ENCODE data around the gene SLC20A1. TPM values are rescaled to one million over a fixed set of nuclear protein-coding genes. Genes with fewer than 3 reads are reported as not detected.

SLC20A1 gene
- total and polyA plus RNA-seq, 2 experiments from 2014 or later, result 135 to 191 TPM

GRCh38 chr2:112636605-112637288 lies 9.0 kb upstream of the SLC20A1 start:
- Histone ChIP-seq H3K4me1 (ENCODE audit: insufficient read depth) (peaks cover 35% of the 10 kb centered on the region), H3K4me2 (ENCODE audit: unreplicated experiment) (no peak overlapping the region), H4K20me1 (ENCODE audit: insufficient read depth) (no peaks in the 10 kb centered on the region), H3K36me3 (ENCODE audit: low read depth) (no peaks in the 10 kb centered on the region), H3K9me2 (ENCODE audit: insufficient read depth) (no peaks in the 10 kb centered on the region), H3K9ac (no peak overlapping the region), H3K27me3 (replicated peaks; ENCODE audit: insufficient read depth) (no peaks in the 10 kb centered on the region), H3F3A (ENCODE audit: insufficient read depth) (peaks cover 29% of the 10 kb centered on the region), H3K79me2 (ENCODE audit: insufficient read depth) (no peaks in the 10 kb centered on the region), H2AFZ (no peak overlapping the region), H3K9me3 (ENCODE audit: low read depth) (no peaks in the 10 kb centered on the region), H3K27ac (no peak overlapping the region), H3K4me3 (no peak overlapping the region)
- in situ Hi-C loops (cut with MboI), result no loop called here
- no peak for TF ChIP-seq EZH2 (IDR thresholded peaks at IDR 0.05; ENCODE audit: insufficient read depth, poor library complexity, severe bottlenecking)
- no peak for TF ChIP-seq EZH2phosphoT487 (IDR thresholded peaks at IDR 0.05; ENCODE audit: insufficient read depth, low read depth)
- DNase-seq, result no peak
- 82 to 90% methylated on average over 7 of the region's 7 CpGs for WGBS, 2 experiments (ENCODE audit: low coverage in 1 of 2, low lambda C conversion rate in 2 of 2, missing lambda C conversion rate in 2 of 2)

GRCh38 chr2:112637289-112637660 lies 8.5 kb upstream of the SLC20A1 start:
- DNase-seq, result no peak
- H3K36me3 ChIP-seq (ENCODE audit: low read depth), result no peaks in the 10 kb centered on the region
- H3K9me2 ChIP-seq (ENCODE audit: insufficient read depth), result no peaks in the 10 kb centered on the region
- no peak overlapping the region for H3K4me2 ChIP-seq (ENCODE audit: unreplicated experiment)
- H3K27me3 ChIP-seq (replicated peaks; ENCODE audit: insufficient read depth), result no peaks in the 10 kb centered on the region
- H3K4me1 ChIP-seq (ENCODE audit: insufficient read depth), result peaks cover 35% of the 10 kb centered on the region
- TF ChIP-seq EZH2 (IDR thresholded peaks at IDR 0.05; ENCODE audit: insufficient read depth, poor library complexity, severe bottlenecking), result no peak
- peaks cover 30% of the 10 kb centered on the region for H3F3A ChIP-seq (ENCODE audit: insufficient read depth)
- H2AFZ ChIP-seq, result no peak overlapping the region
- no peaks in the 10 kb centered on the region for H3K9me3 ChIP-seq (ENCODE audit: low read depth)
- in situ Hi-C loops (cut with MboI), result no loop called here
- no peak overlapping the region for H3K27ac ChIP-seq
- no peaks in the 10 kb centered on the region for H3K79me2 ChIP-seq (ENCODE audit: insufficient read depth)
- no peak overlapping the region for H3K9ac ChIP-seq
- no peaks in the 10 kb centered on the region for H4K20me1 ChIP-seq (ENCODE audit: insufficient read depth)
- H3K4me3 ChIP-seq, result no peak overlapping the region
- WGBS, 2 experiments (ENCODE audit: low coverage in 1 of 2, low lambda C conversion rate in 2 of 2, missing lambda C conversion rate in 2 of 2), result 93 to 94% methylated on average over 4 of the region's 4 CpGs

- peaks cover 56% of the 10 kb centered on the region for H3K4me1 ChIP-seq (ENCODE audit: insufficient read depth)
Observed at GRCh38 chr2:112639936-112640335, 5.8 kb upstream of the SLC20A1 start.

GRCh38 chr2:112640467-112640799 lies 5.3 kb upstream of the SLC20A1 start:
- Histone ChIP-seq H3F3A (ENCODE audit: insufficient read depth) (peaks cover 51% of the 10 kb centered on the region), H3K4me2 (ENCODE audit: unreplicated experiment) (peak overlapping the region; percentile 78), H3K4me3 (peak overlapping the region; percentile 45), H3K27ac (peak overlapping the region; percentile 92), H2AFZ (peak overlapping the region; percentile 14; the same call in 1 of the 2 replicates), H3K9me2 (ENCODE audit: insufficient read depth) (no peaks in the 10 kb centered on the region), H3K4me1 (ENCODE audit: insufficient read depth) (peaks cover 57% of the 10 kb centered on the region), H3K9ac (peak overlapping the region; percentile 3; the same call in 1 of the 2 replicates), H4K20me1 (ENCODE audit: insufficient read depth) (no peaks in the 10 kb centered on the region), H3K27me3 (replicated peaks; ENCODE audit: insufficient read depth) (no peaks in the 10 kb centered on the region), H3K79me2 (ENCODE audit: insufficient read depth) (peaks cover 12% of the 10 kb centered on the region), H3K36me3 (ENCODE audit: low read depth) (no peaks in the 10 kb centered on the region), H3K9me3 (ENCODE audit: low read depth) (no peaks in the 10 kb centered on the region)
- in situ Hi-C loops (cut with MboI), result no loop called here
- WGBS, 2 experiments (ENCODE audit: low coverage in 1 of 2, low lambda C conversion rate in 2 of 2, missing lambda C conversion rate in 2 of 2), result 28 to 44% methylated on average over 2 of the region's 2 CpGs
- no peak for TF ChIP-seq EZH2 (IDR thresholded peaks at IDR 0.05; ENCODE audit: insufficient read depth, poor library complexity, severe bottlenecking)
- TF ChIP-seq EZH2phosphoT487 (IDR thresholded peaks at IDR 0.05; ENCODE audit: insufficient read depth, low read depth), result no peak
- no peak for DNase-seq

More at GRCh38 chr2:112639936-112640335, 5.8 kb upstream of the SLC20A1 start:
- Histone ChIP-seq H4K20me1 (ENCODE audit: insufficient read depth) (no peaks in the 10 kb centered on the region), H3K9ac (peak overlapping the region; percentile 3; the same call in 1 of the 2 replicates), H3K9me2 (ENCODE audit: insufficient read depth) (no peaks in the 10 kb centered on the region), H3K4me2 (ENCODE audit: unreplicated experiment) (peak overlapping the region; percentile 78), H3K27ac (peak overlapping the region; percentile 92), H3K9me3 (ENCODE audit: low read depth) (no peaks in the 10 kb centered on the region), H3K4me3 (peak overlapping the region; percentile 45; the same call in 1 of the 2 replicates), H3K79me2 (ENCODE audit: insufficient read depth) (peaks cover 10% of the 10 kb centered on the region), H3K27me3 (replicated peaks; ENCODE audit: insufficient read depth) (no peaks in the 10 kb centered on the region), H3K36me3 (ENCODE audit: low read depth) (no peaks in the 10 kb centered on the region), H3F3A (ENCODE audit: insufficient read depth) (peaks cover 50% of the 10 kb centered on the region), H2AFZ (no peak overlapping the region)
- TF ChIP-seq EZH2 (IDR thresholded peaks at IDR 0.05; ENCODE audit: insufficient read depth, poor library complexity, severe bottlenecking), result no peak
- no peak for TF ChIP-seq EZH2phosphoT487 (IDR thresholded peaks at IDR 0.05; ENCODE audit: insufficient read depth, low read depth)
- 77 to 79% methylated on average over 3 of the region's 3 CpGs for WGBS, 2 experiments (ENCODE audit: low coverage in 1 of 2, low lambda C conversion rate in 2 of 2, missing lambda C conversion rate in 2 of 2)
- in situ Hi-C loops (cut with MboI), result no loop called here
- DNase-seq, result no peak

Measured in GM23248 (cell line).